Measurements from ENCODE around the gene C16orf46. TPM values are rescaled to one million over a fixed set of nuclear protein-coding genes. Genes with fewer than 3 reads are reported as not detected.

The C16orf46 gene
- total and polyA plus RNA-seq, 9 of the 15 experiments (the other 6 are each of a cell fraction or from before 2014, with no cell fraction given) = 0.10 to 0.98 (median 0.41) TPM; not detected in 1

GRCh38 chr16:81095953-81096714 lies 19.1 kb upstream of the C16orf46 start, which contains the start of gene GCSH (continued):
- TF ChIP-seq HDAC8 (tag; IDR thresholded peaks at IDR 0.05) = peak; percentile 68
- TF ChIP-seq ATF7 (IDR thresholded peaks at IDR 0.05) = peak; percentile 72
- peak in 1 of 2 experiments; percentile 39; a peak in 1 of 4 replicates for TF ChIP-seq FOXA3 (CRISPR knock-in tag; conservative IDR thresholded peaks at IDR 0.05 in 1 of 2, IDR thresholded peaks at IDR 0.05 in 1 of 2)
- no peak for TF ChIP-seq MYNN (IDR thresholded peaks at IDR 0.05)
- no peak for TF ChIP-seq MYNN (CRISPR knock-in tag; IDR thresholded peaks at IDR 0.05)
- peak; percentile 53 for TF ChIP-seq TAF1 (IDR thresholded peaks at IDR 0.05; ENCODE audit: control insufficient read depth, extremely low read depth, insufficient read depth, low read length, severe bottlenecking)
- no peak for TF ChIP-seq ZKSCAN3 (CRISPR knock-in tag; IDR thresholded peaks at IDR 0.05)
- TF ChIP-seq ZNF57 (CRISPR knock-in tag; IDR thresholded peaks at IDR 0.05) = no peak
- 0 out of 4 replicates have a peak, but pooled peaks of 1 of the 2 experiments have one; percentile 37 for TF ChIP-seq MLX (CRISPR knock-in tag; conservative IDR thresholded peaks at IDR 0.05)
- no peak for TF ChIP-seq RFX1 (IDR thresholded peaks at IDR 0.05)
- no peak for TF ChIP-seq SMARCE1 (IDR thresholded peaks at IDR 0.05)
- TF ChIP-seq IRF1 (CRISPR knock-in tag; IDR thresholded peaks at IDR 0.05; ENCODE audit: borderline replicate concordance) = no peak
- TF ChIP-seq ZNF41 (CRISPR knock-in tag; conservative IDR thresholded peaks at IDR 0.05) = no peak
- no peak for TF ChIP-seq POLR2AphosphoS2 (IDR thresholded peaks at IDR 0.05; ENCODE audit: low read length)
- TF ChIP-seq ZNF124 (CRISPR knock-in tag; IDR thresholded peaks at IDR 0.05) = no peak
- TF ChIP-seq POLR2B (IDR thresholded peaks at IDR 0.05; ENCODE audit: low read depth, partially characterized antibody) = no peak
- TF ChIP-seq SMARCA4 (IDR thresholded peaks at IDR 0.05) = no peak
- TF ChIP-seq ZNF76 (CRISPR knock-in tag; IDR thresholded peaks at IDR 0.05; ENCODE audit: borderline replicate concordance) = no peak
- TF ChIP-seq DMBX1 (CRISPR knock-in tag; IDR thresholded peaks at IDR 0.05; ENCODE audit: borderline replicate concordance) = no peak
- no peak for TF ChIP-seq DACH1 (IDR thresholded peaks at IDR 0.05; ENCODE audit: partially characterized antibody)
- no peak for TF ChIP-seq NCOR1 (IDR thresholded peaks at IDR 0.05)
- TF ChIP-seq ZEB2 (IDR thresholded peaks at IDR 0.05) = no peak
- TF ChIP-seq ZNF212 (CRISPR knock-in tag; IDR thresholded peaks at IDR 0.05) = no peak
- TF ChIP-seq ZNF263 (CRISPR knock-in tag; IDR thresholded peaks at IDR 0.05; ENCODE audit: borderline replicate concordance) = no peak
- TF ChIP-seq CEBPZ (IDR thresholded peaks at IDR 0.05; ENCODE audit: borderline replicate concordance, low read depth, low read length) = no peak
